ENCODE data around the gene GPR180. TPM values are rescaled to one million over a fixed set of nuclear protein-coding genes. Genes with fewer than 3 reads are reported as not detected.

The GPR180 gene
- total RNA-seq, 1 experiment from 2014 or later: 5.0 TPM

- Mint-ChIP-seq H3K4me3 (no peak overlapping the region), H3K9me3 (no peaks in the 10 kb centered on the region), H3K4me1 (peaks cover 32% of the 10 kb centered on the region), H3K27ac (no peak overlapping the region), H3K27me3 (ENCODE audit: low read depth) (peaks cover 5% of the 10 kb centered on the region), H3K36me3 (no peaks in the 10 kb centered on the region)
- TF ChIP-seq ETV6 (CRISPR knock-in tag; IDR thresholded peaks at IDR 0.05) (no peak), ERG (CRISPR knock-in tag; IDR thresholded peaks at IDR 0.05) (no peak), SP1 (CRISPR knock-in tag; conservative IDR thresholded peaks at IDR 0.05) (no peak), ZNF219 (CRISPR knock-in tag; IDR thresholded peaks at IDR 0.05; ENCODE audit: borderline replicate concordance) (no peak), ATF6 (CRISPR knock-in tag; IDR thresholded peaks at IDR 0.05) (no peak), ZNF512 (CRISPR knock-in tag; IDR thresholded peaks at IDR 0.05; ENCODE audit: borderline replicate concordance) (no peak)
- no peak for DNase-seq (ENCODE audit: low spot score)
- CTCF ChIA-PET: no interaction called here
- POLR2A ChIA-PET: no interaction called here
- no peak for ATAC-seq
Observed at GRCh38 chr13:94664889-94665288, 63.2 kb downstream of the GPR180 start.

- DNase-seq (ENCODE audit: low spot score) (no peak), ATAC-seq (no peak)
- Mint-ChIP-seq H3K9me3 (no peaks in the 10 kb centered on the region), H3K27ac (no peak overlapping the region), H3K36me3 (no peaks in the 10 kb centered on the region), H3K4me3 (no peak overlapping the region), H3K27me3 (ENCODE audit: low read depth) (peaks cover 5% of the 10 kb centered on the region), H3K4me1 (peaks cover 21% of the 10 kb centered on the region)
- ChIA-PET POLR2A (no interaction called here), CTCF (interaction anchor here (1.2 kb wide), 1 partner anchor 46 kb away, joined by 3 read pairs; no protein-coding TSS in a partner anchor)
- TF ChIP-seq ATF1 (CRISPR knock-in tag; IDR thresholded peaks at IDR 0.05): no peak
- TF ChIP-seq PREB (CRISPR knock-in tag; IDR thresholded peaks at IDR 0.05; ENCODE audit: borderline replicate concordance): no peak
- no peak for TF ChIP-seq ZNF281 (CRISPR knock-in tag; IDR thresholded peaks at IDR 0.05)
- TF ChIP-seq ZNF425 (CRISPR knock-in tag; conservative IDR thresholded peaks at IDR 0.05): no peak
- TF ChIP-seq OVOL2 (CRISPR knock-in tag; IDR thresholded peaks at IDR 0.05; ENCODE audit: borderline replicate concordance): no peak
- TF ChIP-seq GABPB1 (CRISPR knock-in tag; IDR thresholded peaks at IDR 0.05): no peak
- TF ChIP-seq E2F5 (CRISPR knock-in tag; IDR thresholded peaks at IDR 0.05): no peak
- no peak for TF ChIP-seq HMGA2 (CRISPR knock-in tag; IDR thresholded peaks at IDR 0.05)
- TF ChIP-seq ESRRA (CRISPR knock-in tag; IDR thresholded peaks at IDR 0.05; ENCODE audit: borderline replicate concordance): no peak
- TF ChIP-seq NFE2L1 (CRISPR knock-in tag; IDR thresholded peaks at IDR 0.05): no peak
- TF ChIP-seq NR3C1 (CRISPR knock-in tag; conservative IDR thresholded peaks at IDR 0.05; ENCODE audit: low read depth): no peak
- no peak for TF ChIP-seq SMAD4 (CRISPR knock-in tag; IDR thresholded peaks at IDR 0.05)
- no peak for TF ChIP-seq TP53 (CRISPR knock-in tag; IDR thresholded peaks at IDR 0.05)
Observed at GRCh38 chr13:94666065-94666464, 64.4 kb downstream of the GPR180 start.

Measured in WTC11 (cell line).